GM21737 (cell line): ENCODE measurements around the gene ACAD11.
"Not testable (repeated sequence)": the region's sequence is repeated elsewhere in the genome, so short reads cannot be mapped to it uniquely, and the experiment has no call there.

Experiments used
- ATAC-seq: cut with Tn5 transposase; IDR thresholded peaks from one replicate; pipeline ENCODE4 v1.9.1; 2021; ENCODE audit warnings: mild to moderate bottlenecking, moderate library complexity; ENCODE audit not compliant: unreplicated experiment

ACAD11 gene

GRCh38 chr3:132606085-132606484, 53.5 kb downstream of the ACAD11 start:
- ATAC-seq: no peak

DNA sequence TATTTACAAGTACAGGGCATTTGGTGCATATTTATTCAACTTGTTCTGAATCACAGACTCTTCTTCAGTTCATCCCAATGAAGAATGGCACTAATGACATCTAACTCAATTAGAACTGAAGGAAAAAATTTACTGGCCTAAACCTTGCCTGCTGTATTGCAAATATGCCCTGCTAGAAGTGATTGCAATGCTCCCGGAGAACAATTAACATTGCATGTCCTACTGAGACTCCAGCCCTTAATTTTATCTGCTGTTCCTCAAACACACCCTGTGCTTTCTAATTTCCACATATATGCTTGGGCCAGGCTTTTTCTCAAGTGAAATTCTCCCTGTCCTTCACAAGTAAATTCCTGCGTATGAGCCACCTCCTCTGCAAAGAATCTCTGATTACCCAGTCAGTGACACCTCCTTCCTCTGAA, 54.2 kb downstream of the ACAD11 start:
- no peak for ATAC-seq

- ATAC-seq: not testable (repeated sequence)
These were observed 59.0 kb downstream of the ACAD11 start for GRCh38 chr3:132600614-132601013.

GRCh38 chr3:132598181-132598580, 61.4 kb downstream of the ACAD11 start:
- ATAC-seq: no peak

GRCh38 chr3:132597660-132598059, 61.9 kb downstream of the ACAD11 start:
- ATAC-seq: no peak

DNA sequence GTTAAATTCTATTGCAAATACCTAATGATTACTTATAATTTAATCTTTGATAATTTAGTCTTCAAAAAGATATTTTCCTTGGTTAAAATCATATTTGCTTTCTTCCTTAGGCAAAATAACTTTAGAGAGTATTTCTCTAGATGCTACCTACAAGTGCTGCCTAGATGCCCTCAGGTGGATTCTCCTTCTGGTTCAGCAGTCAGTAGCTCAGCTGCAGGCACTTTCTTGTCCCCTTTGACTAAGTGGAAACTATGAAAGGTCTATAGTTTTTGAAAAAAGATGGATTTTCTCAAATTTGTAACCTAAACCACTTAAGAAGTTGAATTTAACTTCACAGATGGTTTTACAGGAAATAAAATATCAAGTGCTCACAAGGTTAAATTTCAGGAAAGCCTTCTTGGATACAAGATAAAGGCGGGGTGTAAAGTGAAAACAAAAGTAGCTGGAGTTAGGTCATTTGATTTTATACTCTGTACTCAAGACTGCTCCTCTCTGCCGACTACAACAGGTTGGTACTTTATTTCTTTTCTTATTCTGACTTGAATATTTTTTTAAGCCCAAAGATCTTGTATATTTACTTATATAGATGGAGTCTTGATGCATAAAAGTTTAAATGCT, 62.7 kb downstream of the ACAD11 start, which contains the start of gene ACKR4:
Gene ACKR4, plus strand, starts transcription at position 455 of the 618 bp plus-strand sequence. CDS start 3,128 bp downstream, outside the sequence.
- no peak for ATAC-seq

GRCh38 chr3:132596326-132596725, 63.3 kb downstream of the ACAD11 start:
- no peak for ATAC-seq

GRCh38 chr3:132595014-132595413, 64.6 kb downstream of the ACAD11 start:
- no peak for ATAC-seq

- ATAC-seq: no peak
These were observed 65.1 kb downstream of the ACAD11 start for GRCh38 chr3:132594498-132594897.

DNA sequence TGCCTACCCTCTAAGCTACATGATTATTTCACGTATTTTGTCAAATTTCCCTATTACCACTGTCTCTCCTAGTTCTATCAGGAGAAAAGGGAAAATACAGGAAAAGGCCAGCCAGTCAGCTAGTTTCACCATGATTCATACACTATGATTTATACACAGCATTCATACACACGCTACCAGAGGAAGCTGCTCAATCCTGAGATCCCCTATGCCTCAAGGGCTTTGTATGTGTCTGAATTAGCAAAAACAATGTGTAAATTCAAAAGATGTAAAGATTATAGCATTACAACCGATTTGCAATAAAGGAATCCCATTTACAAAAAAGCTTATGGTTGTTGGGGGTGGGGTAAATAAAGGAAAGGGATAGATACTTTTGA, 65.7 kb downstream of the ACAD11 start:
- ATAC-seq: no peak

- ATAC-seq: no peak
These were observed 66.2 kb downstream of the ACAD11 start for GRCh38 chr3:132593241-132593946.

DNA sequence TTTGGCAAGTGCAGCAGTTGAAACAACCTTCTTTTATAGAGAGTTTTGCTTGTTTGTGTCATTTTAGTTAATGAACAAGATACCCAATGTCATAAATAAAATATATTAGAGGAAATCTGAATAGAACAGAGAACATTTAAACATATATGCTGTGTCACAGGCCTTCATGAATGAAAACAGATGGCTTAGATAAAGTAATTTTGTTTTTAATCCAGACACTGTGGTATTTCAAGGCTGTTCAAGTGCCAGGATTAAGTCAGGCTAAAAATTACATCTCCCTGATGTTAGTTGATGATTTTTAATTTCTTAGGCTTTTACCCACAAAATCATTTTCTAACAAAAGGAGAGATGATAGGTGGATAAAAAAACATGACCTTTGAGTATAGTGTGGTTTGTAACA, 67.4 kb downstream of the ACAD11 start:
- ATAC-seq: no peak

- ATAC-seq: no peak
These were observed 72.2 kb downstream of the ACAD11 start for GRCh38 chr3:132587401-132587800.

GRCh38 chr3:132573797-132574211, 85.8 kb downstream of the ACAD11 start:
- ATAC-seq: no peak

GRCh38 chr3:132570016-132570415, 89.6 kb downstream of the ACAD11 start:
- ATAC-seq: no peak

DNA sequence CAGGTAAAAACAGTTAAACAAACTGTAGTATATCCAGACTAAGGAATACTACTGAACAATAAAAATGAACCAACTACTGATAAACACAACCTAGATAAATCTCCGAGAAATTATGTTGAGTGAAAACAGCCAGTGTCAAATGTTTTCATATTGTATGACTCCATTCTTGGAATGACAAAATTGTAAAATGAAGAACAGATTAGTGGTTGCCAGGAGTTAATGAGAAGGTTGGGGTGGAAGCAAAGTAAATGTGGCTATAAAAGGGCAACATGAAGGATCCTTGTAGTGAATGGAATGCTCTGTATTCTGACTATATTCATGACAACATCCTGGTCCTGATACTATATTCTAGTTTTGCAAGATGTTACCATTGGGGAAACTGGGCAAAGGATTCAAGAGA, 90.0 kb downstream of the ACAD11 start:
- no peak for ATAC-seq

- ATAC-seq: no peak
These were observed 90.5 kb downstream of the ACAD11 start for GRCh38 chr3:132569153-132569552.

- no peak for ATAC-seq
These were observed 91.2 kb downstream of the ACAD11 start for GRCh38 chr3:132568422-132568821.

- no peak for ATAC-seq
These were observed 95.5 kb downstream of the ACAD11 start for GRCh38 chr3:132564070-132564465.

DNA sequence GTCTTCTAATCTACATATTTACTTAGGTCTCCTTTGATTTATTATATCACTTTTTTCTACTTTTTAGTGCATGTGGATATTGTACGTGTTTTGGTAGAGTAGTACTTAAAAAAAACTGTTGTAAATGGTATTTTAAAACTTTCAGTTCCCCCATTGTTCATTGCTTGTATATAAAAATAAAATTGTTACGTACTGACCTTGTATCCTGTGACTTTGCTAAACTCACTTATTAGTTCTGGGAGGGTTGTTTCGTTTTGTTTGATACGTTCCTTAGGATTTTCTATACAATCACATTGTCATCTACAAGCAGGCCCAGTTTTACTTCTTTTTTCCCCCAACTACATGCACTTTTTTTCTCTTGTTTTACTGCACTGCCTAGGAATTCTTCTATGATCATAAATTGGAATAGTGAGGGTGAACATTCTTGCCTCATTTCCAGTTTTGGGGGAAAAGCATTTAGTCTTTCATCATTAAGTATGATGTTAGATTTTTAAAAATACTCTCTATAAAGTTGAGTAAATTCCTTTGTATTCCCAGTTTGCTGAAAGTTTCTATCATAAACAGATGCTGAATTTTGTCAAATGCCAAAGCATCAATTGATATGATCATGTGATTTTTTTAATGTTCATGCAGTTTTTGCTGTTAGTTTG, 96.1 kb downstream of the ACAD11 start:
- ATAC-seq: no peak

GRCh38 chr3:132561003-132561402, 98.6 kb downstream of the ACAD11 start:
- no peak for ATAC-seq

DNA sequence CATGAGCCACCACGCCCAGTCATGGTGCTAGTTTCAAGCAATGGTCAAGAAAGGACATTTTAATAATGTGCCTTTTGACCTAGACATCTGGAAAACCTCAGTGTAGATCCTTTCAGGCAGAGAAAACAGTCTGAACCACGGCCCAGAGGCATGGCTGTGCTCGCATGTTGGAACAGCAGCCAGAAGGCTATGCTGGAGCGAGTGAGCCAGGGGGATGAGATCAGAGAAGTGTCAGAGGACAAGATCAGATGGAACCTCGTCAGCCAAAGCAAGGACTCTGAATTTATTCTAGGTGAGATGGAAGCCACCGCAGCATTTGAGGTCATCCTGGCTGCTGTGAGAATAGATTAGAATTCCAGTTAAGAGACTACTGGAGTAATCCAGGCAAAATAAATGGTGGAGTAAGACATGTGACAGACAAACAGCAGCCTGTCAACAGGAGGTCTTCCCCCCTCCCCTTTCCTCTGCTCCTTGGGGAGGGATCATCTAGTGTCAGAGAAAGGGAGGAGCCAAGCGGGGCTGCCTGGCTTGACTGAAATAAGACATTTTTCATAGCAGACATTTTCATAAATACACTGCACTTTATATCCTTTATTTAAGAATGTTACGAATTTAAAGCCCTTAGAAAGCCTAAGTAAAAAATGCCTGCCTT, 103.0 kb downstream of the ACAD11 start:
- no peak for ATAC-seq
